Stimulated activated naive CD8-positive, alpha-beta T cell treated with anti-CD3 and anti-CD28 coated beads, Interleukin-15, Interleukin-2, amounts not matched to agents 100 U/mL and 50 U/mL, for 24 hours (primary cell): ENCODE results near the gene HBE1.

Experiments
- ATAC-seq: fragments of 150-1000 bp; cut with Tn5 transposase; one replicate; pipeline ENCODE4 v1.10.0; 2021
- DNase-seq: peaks from one replicate; pipeline ENCODE4 v3.0.0; 2021

Gene HBE1

GRCh38 chr11:5234381-5234834 lies 35.3 kb downstream of the HBE1 start, which contains the start of gene HBD:
TSS of gene HBD (minus strand) at chr11:5234483. CDS start at chr11:5234433, 50 bp downstream.
- no peak for ATAC-seq
- DNase-seq = no peak

- no peak for DNase-seq
- ATAC-seq = no peak
Measured at GRCh38 chr11:5233307-5233706, 36.4 kb downstream of the HBE1 start.

- DNase-seq = no peak
- ATAC-seq = no peak
Measured at GRCh38 chr11:5232821-5233220, 36.9 kb downstream of the HBE1 start.

GRCh38 chr11:5232176-5232575 lies 37.6 kb downstream of the HBE1 start:
- ATAC-seq = no peak
- no peak for DNase-seq

GRCh38 chr11:5231111-5231510 lies 38.6 kb downstream of the HBE1 start:
- DNase-seq (no peak), ATAC-seq (no peak)

- DNase-seq = no peak
Measured at GRCh38 chr11:5230266-5230665, 39.5 kb downstream of the HBE1 start.

GRCh38 chr11:5229796-5230195 lies 39.9 kb downstream of the HBE1 start:
- DNase-seq (no peak), ATAC-seq (no peak)

More at GRCh38 chr11:5230266-5230665, 39.5 kb downstream of the HBE1 start:
- ATAC-seq = no peak

- no peak for ATAC-seq
- DNase-seq = no peak
Measured at GRCh38 chr11:5229356-5229755, 40.4 kb downstream of the HBE1 start.

GRCh38 chr11:5228124-5228523 lies 41.6 kb downstream of the HBE1 start:
- DNase-seq (no peak), ATAC-seq (no peak)

- no peak for DNase-seq
- no peak for ATAC-seq
Measured at GRCh38 chr11:5227681-5228080, 42.1 kb downstream of the HBE1 start.

- ATAC-seq = no peak
- no peak for DNase-seq
Measured at GRCh38 chr11:5226732-5227310, 42.9 kb downstream of the HBE1 start, which contains the start of gene HBB. TSS of gene HBB (minus strand) at chr11:5227071. CDS start at chr11:5227021, 50 bp downstream.

GRCh38 chr11:5225480-5225871 lies 44.3 kb downstream of the HBE1 start:
- ATAC-seq (no peak), DNase-seq (no peak)

- DNase-seq (no peak), ATAC-seq (no peak)
Measured at GRCh38 chr11:5224538-5225479, 44.9 kb downstream of the HBE1 start.

GRCh38 chr11:5223686-5224085 lies 46.1 kb downstream of the HBE1 start:
- DNase-seq (no peak), ATAC-seq (no peak)

- ATAC-seq (no peak), DNase-seq (no peak)
Measured at GRCh38 chr11:5223146-5223545, 46.6 kb downstream of the HBE1 start.
